Eye (tissue), 1 donor: ENCODE results near the gene LRRC59.
"Not testable (repeated sequence)": the region's sequence is repeated elsewhere in the genome, so short reads cannot be mapped to it uniquely, and the experiment has no call there.

ENCODE experiments used
- DNase-seq: peaks from one replicate; pipeline ENCODE4 v3.0.0-alpha.2; 2015

The LRRC59 gene

DNA sequence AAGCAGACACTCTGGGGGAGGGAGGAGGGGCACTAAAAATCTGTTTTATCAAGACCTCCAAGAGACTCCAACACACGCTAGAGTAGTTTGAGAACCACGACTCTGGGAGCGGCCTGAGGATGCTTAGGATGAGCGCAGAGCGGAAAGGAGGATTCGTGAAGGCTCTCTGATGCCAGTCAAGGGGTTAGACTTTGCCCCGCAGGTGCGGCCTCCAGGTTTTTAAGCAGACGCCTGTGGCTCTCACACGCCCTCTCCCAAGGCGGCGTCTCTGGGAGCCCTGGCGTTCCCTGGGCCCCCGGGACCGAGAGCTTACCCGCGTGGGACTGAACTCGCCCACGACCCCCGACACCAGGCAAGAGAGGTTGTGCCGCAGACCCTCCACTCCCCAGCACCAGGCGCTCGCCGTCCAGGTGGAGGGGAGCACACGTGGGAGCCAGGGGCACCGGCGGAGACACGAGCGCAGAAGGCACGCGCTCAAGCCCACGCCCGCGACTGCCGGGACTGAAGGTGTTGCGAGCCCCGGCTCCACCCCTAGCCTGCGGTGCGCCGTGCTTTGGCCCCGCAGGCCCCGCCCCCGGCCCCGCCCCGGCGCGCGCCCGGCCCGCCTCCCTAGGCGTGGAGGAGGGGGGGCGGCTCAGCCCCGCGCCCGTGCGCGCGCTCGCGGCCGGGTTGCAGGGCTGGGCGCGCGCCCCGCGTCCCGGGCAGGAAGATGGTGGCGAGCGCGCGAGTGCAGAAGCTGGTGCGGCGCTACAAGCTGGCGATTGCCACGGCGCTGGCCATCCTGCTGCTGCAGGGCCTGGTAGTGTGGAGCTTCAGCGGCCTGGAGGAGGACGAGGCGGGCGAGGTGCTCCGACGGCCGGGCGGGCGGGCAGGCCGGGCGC lies 51.7 kb downstream of the LRRC59 start, which contains the start of gene XYLT2:
XYLT2 (plus strand) TSS at position 695 of the 881 bp plus-strand sequence; CDS start at position 710, 15 bp downstream.
- DNase-seq: peak; percentile 95

DNA sequence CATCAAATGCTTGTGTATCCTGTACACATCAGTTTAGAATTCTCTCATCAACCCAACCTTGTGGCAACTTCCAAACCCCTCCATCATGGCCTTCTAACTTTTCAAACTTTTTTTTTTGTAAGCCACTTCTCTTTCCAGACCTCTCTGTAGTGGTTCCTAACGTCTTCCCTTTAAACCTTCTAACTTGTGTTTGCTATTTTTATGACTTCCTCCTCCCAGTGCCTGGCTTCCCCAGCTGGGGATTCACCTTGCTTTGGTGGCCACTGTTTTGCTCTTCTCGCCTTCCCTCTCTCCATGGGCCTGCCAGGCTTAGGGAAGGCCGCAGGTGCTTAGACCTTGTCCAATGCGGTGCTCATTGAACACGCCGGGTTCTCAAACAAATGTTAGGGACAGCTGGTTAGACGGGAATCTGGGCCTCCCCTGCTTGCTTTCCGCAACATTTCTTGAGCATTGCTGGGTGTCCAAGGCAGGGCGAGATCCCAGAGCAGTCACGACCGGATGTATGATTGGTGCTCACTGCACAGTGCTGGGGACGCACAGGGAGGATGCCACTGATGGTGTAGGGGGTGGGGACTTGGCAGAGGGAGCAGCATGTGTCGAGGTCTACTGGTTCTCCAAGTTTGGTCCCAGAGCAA lies 52.5 kb downstream of the LRRC59 start:
- no peak for DNase-seq

DNA sequence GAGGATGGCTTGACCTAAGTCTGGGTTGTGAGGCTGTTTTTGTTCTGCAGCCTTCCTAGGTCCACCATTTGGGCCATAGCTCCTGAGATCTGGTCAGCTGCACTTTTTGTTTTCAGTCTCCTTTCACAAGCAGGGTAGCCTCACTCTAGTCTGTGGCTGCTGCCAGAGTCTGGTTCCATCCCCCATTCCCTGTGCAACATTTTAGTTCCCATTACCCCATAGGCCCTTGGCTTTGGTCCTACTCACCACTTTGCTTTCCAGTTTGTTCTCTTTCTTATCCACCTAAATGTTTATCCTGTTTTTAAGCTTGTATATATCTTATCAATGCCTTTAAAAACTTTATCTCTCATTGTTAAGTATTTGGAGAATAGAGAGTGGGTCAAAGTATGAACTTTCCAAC lies 57.9 kb downstream of the LRRC59 start:
- DNase-seq: no peak

DNA sequence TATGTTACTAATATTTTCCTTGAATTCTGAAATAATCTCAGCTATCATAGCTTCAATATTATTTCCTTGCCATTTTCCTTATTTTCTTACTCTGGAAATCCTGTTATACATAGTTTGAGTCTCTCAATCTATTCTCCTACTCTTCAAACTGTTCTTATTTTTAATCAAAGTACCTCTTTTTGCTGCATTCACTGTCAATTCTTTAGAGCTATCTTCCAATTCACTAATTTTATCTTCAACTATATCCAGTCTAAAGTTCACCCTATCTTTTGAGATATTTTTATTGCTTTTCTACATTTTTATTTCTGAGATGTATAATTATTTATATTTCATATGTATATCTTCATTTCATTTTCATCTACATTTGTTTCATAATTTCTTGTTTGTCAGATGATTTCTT lies 58.7 kb downstream of the LRRC59 start:
- DNase-seq: no peak

DNA sequence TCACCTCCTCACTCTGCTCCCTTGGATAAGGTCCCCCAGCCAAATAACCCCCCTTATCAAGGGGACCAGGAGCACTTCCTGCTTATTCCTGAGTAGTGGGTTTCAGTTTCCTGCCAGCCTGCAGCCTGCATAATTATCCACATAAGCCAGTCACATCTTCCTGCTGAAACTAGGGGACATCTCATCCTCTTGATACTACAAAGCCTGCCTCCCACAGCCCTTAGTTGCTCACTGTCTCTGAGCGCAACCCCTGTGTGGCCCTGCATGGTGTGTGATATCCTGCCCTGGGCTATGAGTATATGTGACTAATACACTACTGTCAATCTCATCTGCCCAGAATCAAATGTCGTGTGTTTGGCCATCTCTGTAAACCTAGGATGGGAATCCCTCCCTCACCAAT lies 59.4 kb downstream of the LRRC59 start:
- no peak for DNase-seq

DNA sequence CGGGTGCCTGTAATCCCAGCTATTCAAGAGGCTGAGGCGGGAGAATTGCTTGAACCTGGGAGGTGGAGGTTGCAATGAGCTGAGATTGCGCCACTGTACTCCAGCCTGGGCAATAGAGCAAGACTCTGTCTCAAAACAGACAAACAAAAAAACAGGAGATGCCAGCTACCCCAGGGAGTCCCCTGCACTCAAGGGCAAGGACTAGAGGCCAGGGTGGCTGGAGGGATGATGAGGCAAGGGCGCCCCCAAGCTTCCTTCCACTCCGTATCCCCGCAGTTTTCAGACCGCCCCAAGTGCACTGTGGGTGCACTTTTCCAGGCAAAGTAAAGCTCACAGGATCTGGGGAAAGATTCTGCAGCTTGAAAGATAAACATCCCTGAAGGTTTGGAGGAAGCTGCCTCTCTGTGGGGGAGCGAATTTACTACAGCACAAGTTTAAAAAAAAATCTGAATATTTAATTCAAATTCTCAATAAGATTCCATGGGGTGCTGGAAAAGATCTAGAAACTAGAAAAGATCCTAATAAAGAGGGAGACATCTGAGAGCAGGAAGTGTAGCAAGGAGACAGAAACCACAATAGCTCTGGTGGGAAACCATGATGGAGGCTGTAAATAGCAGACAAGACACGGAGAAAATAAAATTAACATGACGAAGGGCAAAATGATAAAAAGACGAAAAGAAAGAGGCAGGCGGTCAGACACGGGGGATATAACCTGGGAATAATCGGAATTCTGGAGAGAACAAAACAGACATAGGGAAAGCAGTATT lies 63.8 kb downstream of the LRRC59 start:
- not testable (repeated sequence) for DNase-seq

DNA sequence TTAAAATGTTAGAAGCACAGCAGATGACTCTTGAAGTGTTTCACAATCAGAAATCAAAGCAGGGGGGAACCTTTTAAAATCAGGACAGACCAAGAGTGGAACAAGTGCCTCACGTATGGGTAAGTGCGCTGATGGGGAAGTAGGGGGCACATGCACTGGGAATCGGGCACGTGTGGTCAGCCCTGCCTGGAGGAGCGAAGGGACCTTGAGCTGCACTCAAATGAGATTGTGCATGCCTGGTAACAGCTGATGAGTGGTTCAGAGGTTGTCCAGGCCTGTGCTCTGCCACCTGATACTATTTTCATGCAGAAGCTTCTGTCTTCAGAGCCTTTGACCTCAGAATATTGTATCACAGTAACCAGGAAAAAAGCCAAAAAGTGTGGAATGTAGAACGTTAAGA lies 65.1 kb downstream of the LRRC59 start:
- peak; percentile 48 for DNase-seq
